ENCODE data around the gene MCL1. TPM values are rescaled to one million over a fixed set of nuclear protein-coding genes. Genes with fewer than 3 reads are reported as not detected.

Gene MCL1
- total and polyA plus RNA-seq, 2 of the 13 experiments (the other 11 are each of a cell fraction or from before 2014, with no cell fraction given): 69.5 to 125 TPM

DNA sequence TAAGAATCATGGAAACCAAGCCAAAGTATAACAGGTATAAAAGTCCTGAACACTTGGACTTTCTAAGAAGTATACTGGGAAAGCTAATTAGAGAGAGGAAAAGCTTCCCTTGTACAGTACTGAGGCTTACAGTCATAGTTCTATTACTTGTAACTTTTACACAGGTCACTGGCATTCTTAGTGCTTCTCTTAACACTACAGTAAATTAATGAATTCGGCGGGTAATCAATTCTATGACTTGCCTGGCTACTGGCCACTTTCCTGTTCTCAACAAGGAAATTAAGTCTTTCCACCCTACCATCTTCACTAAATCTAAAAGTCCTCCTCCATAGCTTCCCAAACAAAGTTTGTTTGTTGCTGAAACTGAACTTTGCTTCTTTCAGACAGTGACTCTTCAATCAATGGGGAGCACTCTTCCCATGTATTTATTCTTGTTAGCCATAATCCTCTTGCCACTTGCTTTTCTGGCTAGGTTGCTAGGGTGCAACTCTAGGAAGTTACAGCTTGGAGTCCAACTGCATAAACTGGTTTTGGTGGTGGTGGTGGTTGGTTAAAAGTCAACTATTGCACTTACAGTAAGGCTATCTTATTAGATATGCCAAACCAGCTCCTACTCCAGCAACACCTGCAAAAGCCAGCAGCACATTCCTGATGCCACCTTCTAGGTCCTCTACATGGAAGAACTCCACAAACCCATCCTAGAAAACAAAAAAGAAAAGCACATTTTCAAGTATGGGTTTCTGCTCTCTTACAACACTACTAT lies 2.4 kb downstream of the MCL1 start:
- ATAC-seq: no peak; the same call in 2 of the 3 replicates
- intact Hi-C loops (cut with micrococcal nuclease; ENCODE audit: unreplicated experiment): loop anchor here (1.0 to 5.0 kb wide), 3 partner anchors 9 to 35 kb away; no protein-coding TSS in a partner anchor
- Histone ChIP-seq H3K9ac (ENCODE audit: insufficient read depth, low read depth, low read length) (peak overlapping the region; percentile 94), H3K36me3 (replicated peaks in 1 of 2; ENCODE audit: control insufficient read depth in 1 of 2, insufficient read depth in 2 of 2, low read length in 2 of 2) (peaks cover 0 to 49% of the 10 kb centered on the region in 2 experiments; a peak in 4 of 5 replicates), H3K9me3 (ENCODE audit: low read length) (no peaks in the 10 kb centered on the region), H3K27ac (ENCODE audit: extremely low read length, insufficient read depth, low read length) (peak overlapping the region; percentile 92), H3K79me2 (ENCODE audit: insufficient read depth, low read length) (peaks cover 76% of the 10 kb centered on the region), H2AFZ (ENCODE audit: low read length) (no peak overlapping the region), H3K4me3 (replicated peaks in 1 of 3; ENCODE audit: insufficient read depth in 1 of 3, low read depth in 2 of 3, low read length in 3 of 3) (peak overlapping the region; percentile 93 to 96 (median 94)), H3K27me3 (ENCODE audit: control insufficient read depth in 1 of 2, insufficient read depth in 2 of 2, low read length in 2 of 2) (no peaks in the 10 kb centered on the region; a peak in 1 of 5 replicates), H3K4me1 (ENCODE audit: insufficient read depth, low read length) (peaks cover 47% of the 10 kb centered on the region), H3K4me2 (ENCODE audit: low read depth, low read length) (peak overlapping the region; percentile 81), H4K20me1 (ENCODE audit: insufficient read depth, low read length) (peaks cover 63% of the 10 kb centered on the region)
- FAIRE-seq: peak; percentile 74
- DNase-seq (ENCODE audit: low spot score): peak; percentile 71
- ChIA-PET POLR2A (interaction anchor here (1.0 to 11.9 kb wide), 13 partner anchors 12 to 394 kb away, joined by 3 to 469 read pairs (median 4); partner anchors contain the start of genes ENSA, FALEC and GOLPH3L), CTCF (ENCODE audit: low intra/inter-chr PET ratio, low total read pairs) (interaction anchor here (2.0 kb wide), 1 partner anchor 15 kb away, joined by 4 read pairs; no protein-coding TSS in a partner anchor)
- no TSS peak for BruUV-seq (replicated peaks)
- WGBS (ENCODE audit: low lambda C conversion rate): 3% methylated on average over 2 of the region's 2 CpGs
- in situ Hi-C loops (cut with HindIII; ENCODE audit: extremely low pct_ligation_motif_present, low pct_unique_long_range_greater_than_20kb): no loop called here
- TF ChIP-seq HDAC6 (IDR thresholded peaks at IDR 0.05; ENCODE audit: low read depth, low read length) (no peak), HNF4G (IDR thresholded peaks at IDR 0.05; ENCODE audit: borderline replicate concordance, low read depth, low read length) (peak; percentile 43; the same call in 1 of the 2 replicates), HNF4G (CRISPR knock-in tag; IDR thresholded peaks at IDR 0.05; ENCODE audit: borderline replicate concordance, low read depth) (no peak), YY1 (IDR thresholded peaks at IDR 0.05; ENCODE audit: insufficient read depth, insufficient replicate concordance, low read depth, low read length) (no peak), YEATS4 (CRISPR knock-in tag; IDR thresholded peaks at IDR 0.05; ENCODE audit: borderline replicate concordance) (peak; percentile 37; the same call in 1 of the 2 replicates), RFX3 (CRISPR knock-in tag; IDR thresholded peaks at IDR 0.05) (no peak), ATF7 (IDR thresholded peaks at IDR 0.05) (no peak), ATF7 (CRISPR knock-in tag; IDR thresholded peaks at IDR 0.05) (no peak), ZNF577 (CRISPR knock-in tag; IDR thresholded peaks at IDR 0.05; ENCODE audit: borderline replicate concordance, low read depth) (no peak), SMAD1 (CRISPR knock-in tag; IDR thresholded peaks at IDR 0.05; ENCODE audit: borderline replicate concordance, low read depth) (no peak), ZNF607 (CRISPR knock-in tag; IDR thresholded peaks at IDR 0.05; ENCODE audit: borderline replicate concordance) (no peak), AHR (CRISPR knock-in tag; IDR thresholded peaks at IDR 0.05) (no peak)
- TF ChIP-seq, protein P1, sequence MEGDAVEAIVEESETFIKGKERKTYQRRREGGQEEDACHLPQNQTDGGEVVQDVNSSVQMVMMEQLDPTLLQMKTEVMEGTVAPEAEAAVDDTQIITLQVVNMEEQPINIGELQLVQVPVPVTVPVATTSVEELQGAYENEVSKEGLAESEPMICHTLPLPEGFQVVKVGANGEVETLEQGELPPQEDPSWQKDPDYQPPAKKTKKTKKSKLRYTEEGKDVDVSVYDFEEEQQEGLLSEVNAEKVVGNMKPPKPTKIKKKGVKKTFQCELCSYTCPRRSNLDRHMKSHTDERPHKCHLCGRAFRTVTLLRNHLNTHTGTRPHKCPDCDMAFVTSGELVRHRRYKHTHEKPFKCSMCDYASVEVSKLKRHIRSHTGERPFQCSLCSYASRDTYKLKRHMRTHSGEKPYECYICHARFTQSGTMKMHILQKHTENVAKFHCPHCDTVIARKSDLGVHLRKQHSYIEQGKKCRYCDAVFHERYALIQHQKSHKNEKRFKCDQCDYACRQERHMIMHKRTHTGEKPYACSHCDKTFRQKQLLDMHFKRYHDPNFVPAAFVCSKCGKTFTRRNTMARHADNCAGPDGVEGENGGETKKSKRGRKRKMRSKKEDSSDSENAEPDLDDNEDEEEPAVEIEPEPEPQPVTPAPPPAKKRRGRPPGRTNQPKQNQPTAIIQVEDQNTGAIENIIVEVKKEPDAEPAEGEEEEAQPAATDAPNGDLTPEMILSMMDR (CRISPR knock-in tag; IDR thresholded peaks at IDR 0.05): no peak
- TF ChIP-seq, protein P2, sequence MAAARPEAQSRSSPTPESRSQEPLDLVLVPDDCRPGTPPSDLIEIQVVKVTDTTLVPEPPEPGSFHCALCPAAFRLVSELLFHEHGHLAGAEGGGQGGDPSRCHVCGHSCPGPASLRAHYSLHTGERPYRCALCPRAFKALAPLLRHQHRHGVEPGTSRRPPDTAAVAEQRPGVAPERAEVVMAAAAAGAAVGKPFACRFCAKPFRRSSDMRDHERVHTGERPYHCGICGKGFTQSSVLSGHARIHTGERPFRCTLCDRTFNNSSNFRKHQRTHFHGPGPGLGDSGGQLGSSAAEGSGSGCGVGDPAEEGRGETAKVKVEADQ (CRISPR knock-in tag; IDR thresholded peaks at IDR 0.05; ENCODE audit: borderline replicate concordance): no peak
- TF ChIP-seq, protein P3, sequence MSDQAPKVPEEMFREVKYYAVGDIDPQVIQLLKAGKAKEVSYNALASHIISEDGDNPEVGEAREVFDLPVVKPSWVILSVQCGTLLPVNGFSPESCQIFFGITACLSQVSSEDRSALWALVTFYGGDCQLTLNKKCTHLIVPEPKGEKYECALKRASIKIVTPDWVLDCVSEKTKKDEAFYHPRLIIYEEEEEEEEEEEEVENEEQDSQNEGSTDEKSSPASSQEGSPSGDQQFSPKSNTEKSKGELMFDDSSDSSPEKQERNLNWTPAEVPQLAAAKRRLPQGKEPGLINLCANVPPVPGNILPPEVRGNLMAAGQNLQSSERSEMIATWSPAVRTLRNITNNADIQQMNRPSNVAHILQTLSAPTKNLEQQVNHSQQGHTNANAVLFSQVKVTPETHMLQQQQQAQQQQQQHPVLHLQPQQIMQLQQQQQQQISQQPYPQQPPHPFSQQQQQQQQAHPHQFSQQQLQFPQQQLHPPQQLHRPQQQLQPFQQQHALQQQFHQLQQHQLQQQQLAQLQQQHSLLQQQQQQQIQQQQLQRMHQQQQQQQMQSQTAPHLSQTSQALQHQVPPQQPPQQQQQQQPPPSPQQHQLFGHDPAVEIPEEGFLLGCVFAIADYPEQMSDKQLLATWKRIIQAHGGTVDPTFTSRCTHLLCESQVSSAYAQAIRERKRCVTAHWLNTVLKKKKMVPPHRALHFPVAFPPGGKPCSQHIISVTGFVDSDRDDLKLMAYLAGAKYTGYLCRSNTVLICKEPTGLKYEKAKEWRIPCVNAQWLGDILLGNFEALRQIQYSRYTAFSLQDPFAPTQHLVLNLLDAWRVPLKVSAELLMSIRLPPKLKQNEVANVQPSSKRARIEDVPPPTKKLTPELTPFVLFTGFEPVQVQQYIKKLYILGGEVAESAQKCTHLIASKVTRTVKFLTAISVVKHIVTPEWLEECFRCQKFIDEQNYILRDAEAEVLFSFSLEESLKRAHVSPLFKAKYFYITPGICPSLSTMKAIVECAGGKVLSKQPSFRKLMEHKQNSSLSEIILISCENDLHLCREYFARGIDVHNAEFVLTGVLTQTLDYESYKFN (CRISPR knock-in tag; conservative IDR thresholded peaks at IDR 0.05): peak; percentile 48; the same call in 1 of the 2 replicates
